ENCODE data around the gene SGCG. TPM values are rescaled to one million over a fixed set of nuclear protein-coding genes. Genes with fewer than 3 reads are reported as not detected.

The SGCG gene
- total and polyA plus RNA-seq, 10 of the 15 experiments (the other 5 are each of a cell fraction or from before 2014, with no cell fraction given): not detected

- Histone ChIP-seq H2AFZ (ENCODE audit: control insufficient read depth, low read depth, low read length) (no peak overlapping the region), H3K36me3 (ENCODE audit: control insufficient read depth in 2 of 2, insufficient read depth in 2 of 2, low read length in 1 of 2) (peaks cover 5 to 35% of the 10 kb centered on the region in 2 experiments), H3K27me3 (replicated peaks in 1 of 2; ENCODE audit: control insufficient read depth in 2 of 2, insufficient read depth in 2 of 2, low read length in 1 of 2) (no peaks in the 10 kb centered on the region), H3K27ac (ENCODE audit: control insufficient read depth, insufficient read depth) (no peak overlapping the region), H3K4me2 (ENCODE audit: control insufficient read depth, insufficient read depth) (no peak overlapping the region), H3K79me2 (ENCODE audit: control insufficient read depth, insufficient read depth, low read length) (no peaks in the 10 kb centered on the region), H3K4me1 (ENCODE audit: control insufficient read depth, insufficient read depth, low read length) (0 out of 2 replicates have a peak, but pooled peaks cover 4% of the 10 kb centered on the region), H3K4me3 (no peak overlapping the region), H3K9ac (ENCODE audit: control insufficient read depth, insufficient read depth, low read length) (no peak overlapping the region), H4K20me1 (ENCODE audit: control insufficient read depth, insufficient read depth) (0 out of 2 replicates have a peak, but pooled peaks cover 3% of the 10 kb centered on the region), H3K9me3 (replicated peaks; ENCODE audit: control insufficient read depth, insufficient read depth, low read length) (no peaks in the 10 kb centered on the region; the same call in 1 of the 3 replicates)
- ChIA-PET CTCF (interaction anchor here (1.4 to 1.6 kb wide), 2 partner anchors 10 to 15 kb away, joined by 4 to 6 read pairs; no protein-coding TSS in a partner anchor), POLR2A (interaction anchor here (0.5 kb wide), 1 partner anchor 468 kb away, joined by 3 read pairs; no protein-coding TSS in a partner anchor), RAD21 (ENCODE audit: unreplicated experiment) (no interaction called here), SMC1A (ENCODE audit: uncharacterized antibody, unreplicated experiment) (interaction anchor here (0.9 to 1.4 kb wide), 4 partner anchors 12 to 30 kb away, joined by 3 to 4 read pairs (median 4); no protein-coding TSS in a partner anchor)
- FAIRE-seq (no peak), DNase-seq (ENCODE audit: low read depth, low spot score) (no peak), ATAC-seq (no peak)
- 79% methylated on average over 3 of the region's 3 CpGs for WGBS (ENCODE audit: insufficient coverage, insufficient replicate concordance, low lambda C conversion rate, missing lambda C conversion rate)
- TF ChIP-seq SMARCA5 (IDR thresholded peaks at IDR 0.05) (no peak), RFX5 (IDR thresholded peaks at IDR 0.05; ENCODE audit: low read depth, low read length) (no peak), USF2 (IDR thresholded peaks at IDR 0.05; ENCODE audit: borderline replicate concordance, low read depth, low read length) (no peak), SIX5 (IDR thresholded peaks at IDR 0.05; ENCODE audit: low read depth, low read length, severe bottlenecking) (no peak), PML (IDR thresholded peaks at IDR 0.05; ENCODE audit: low read length) (no peak), HSF1 (IDR thresholded peaks at IDR 0.05; ENCODE audit: low read depth, low read length) (no peak), USF1 (IDR thresholded peaks at IDR 0.05; ENCODE audit: borderline replicate concordance, extremely low read length, insufficient read depth, low read depth, low read length) (no peak), NBN (IDR thresholded peaks at IDR 0.05) (no peak)
- TF ChIP-seq, protein P1, sequence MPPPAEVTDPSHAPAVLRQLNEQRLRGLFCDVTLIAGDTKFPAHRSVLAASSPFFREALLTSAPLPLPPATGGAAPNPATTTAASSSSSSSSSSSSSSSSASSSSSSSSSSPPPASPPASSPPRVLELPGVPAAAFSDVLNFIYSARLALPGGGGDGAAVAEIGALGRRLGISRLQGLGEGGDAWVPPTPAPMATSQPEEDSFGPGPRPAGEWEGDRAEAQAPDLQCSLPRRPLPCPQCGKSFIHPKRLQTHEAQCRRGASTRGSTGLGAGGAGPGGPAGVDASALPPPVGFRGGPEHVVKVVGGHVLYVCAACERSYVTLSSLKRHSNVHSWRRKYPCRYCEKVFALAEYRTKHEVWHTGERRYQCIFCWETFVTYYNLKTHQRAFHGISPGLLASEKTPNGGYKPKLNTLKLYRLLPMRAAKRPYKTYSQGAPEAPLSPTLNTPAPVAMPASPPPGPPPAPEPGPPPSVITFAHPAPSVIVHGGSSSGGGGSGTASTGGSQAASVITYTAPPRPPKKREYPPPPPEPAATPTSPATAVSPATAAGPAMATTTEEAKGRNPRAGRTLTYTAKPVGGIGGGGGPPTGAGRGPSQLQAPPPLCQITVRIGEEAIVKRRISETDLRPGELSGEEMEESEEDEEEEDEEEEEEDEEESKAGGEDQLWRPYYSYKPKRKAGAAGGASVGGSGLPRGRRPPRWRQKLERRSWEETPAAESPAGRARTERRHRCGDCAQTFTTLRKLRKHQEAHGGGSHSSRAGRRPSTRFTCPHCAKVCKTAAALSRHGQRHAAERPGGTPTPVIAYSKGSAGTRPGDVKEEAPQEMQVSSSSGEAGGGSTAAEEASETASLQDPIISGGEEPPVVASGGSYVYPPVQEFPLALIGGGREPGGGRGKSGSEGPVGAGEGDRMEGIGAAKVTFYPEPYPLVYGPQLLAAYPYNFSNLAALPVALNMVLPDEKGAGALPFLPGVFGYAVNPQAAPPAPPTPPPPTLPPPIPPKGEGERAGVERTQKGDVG (CRISPR knock-in tag; IDR thresholded peaks at IDR 0.05): no peak
- no TSS peak for BruUV-seq (replicated peaks)
- intact Hi-C loops (cut with micrococcal nuclease; ENCODE audit: unreplicated experiment): no loop called here
- in situ Hi-C loops (cut with MboI): no loop called here
Measured at GRCh38 chr13:23350009-23350408, 169.2 kb downstream of the SGCG start.

Measured in GM12878 (cell line).